ENCODE measurements around the gene TOMM70.

DNA sequence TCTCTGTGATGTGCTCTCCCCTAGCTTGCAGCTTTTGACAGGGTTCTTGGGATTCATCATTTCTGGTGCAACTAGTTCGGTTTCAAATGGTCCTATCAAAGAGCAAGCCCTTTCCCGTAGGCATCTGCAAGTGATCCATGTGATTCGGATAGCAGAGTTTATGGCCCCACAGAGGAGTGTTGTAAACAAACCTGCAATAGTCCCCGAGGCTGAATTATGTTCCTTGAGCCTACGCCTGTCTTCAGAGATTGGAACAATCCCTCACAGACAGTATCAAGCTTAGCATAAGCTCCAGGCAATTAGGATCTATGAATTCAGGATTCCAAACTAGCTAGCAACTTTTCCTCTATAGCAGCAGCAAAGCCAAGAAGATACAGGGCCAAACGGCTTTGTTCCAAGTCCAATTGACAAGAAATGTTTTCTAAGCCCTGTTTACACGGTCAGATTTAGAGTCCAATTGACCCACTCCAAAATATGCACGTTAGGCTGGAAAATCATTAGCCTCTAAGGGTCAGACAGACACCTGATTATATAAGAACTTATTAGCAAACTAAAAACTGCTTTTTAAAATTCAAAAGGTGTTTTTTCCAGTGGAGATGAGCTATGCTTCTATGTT lies 25.3 kb upstream of the TOMM70 start:
- TF ChIP-seq, protein P1, sequence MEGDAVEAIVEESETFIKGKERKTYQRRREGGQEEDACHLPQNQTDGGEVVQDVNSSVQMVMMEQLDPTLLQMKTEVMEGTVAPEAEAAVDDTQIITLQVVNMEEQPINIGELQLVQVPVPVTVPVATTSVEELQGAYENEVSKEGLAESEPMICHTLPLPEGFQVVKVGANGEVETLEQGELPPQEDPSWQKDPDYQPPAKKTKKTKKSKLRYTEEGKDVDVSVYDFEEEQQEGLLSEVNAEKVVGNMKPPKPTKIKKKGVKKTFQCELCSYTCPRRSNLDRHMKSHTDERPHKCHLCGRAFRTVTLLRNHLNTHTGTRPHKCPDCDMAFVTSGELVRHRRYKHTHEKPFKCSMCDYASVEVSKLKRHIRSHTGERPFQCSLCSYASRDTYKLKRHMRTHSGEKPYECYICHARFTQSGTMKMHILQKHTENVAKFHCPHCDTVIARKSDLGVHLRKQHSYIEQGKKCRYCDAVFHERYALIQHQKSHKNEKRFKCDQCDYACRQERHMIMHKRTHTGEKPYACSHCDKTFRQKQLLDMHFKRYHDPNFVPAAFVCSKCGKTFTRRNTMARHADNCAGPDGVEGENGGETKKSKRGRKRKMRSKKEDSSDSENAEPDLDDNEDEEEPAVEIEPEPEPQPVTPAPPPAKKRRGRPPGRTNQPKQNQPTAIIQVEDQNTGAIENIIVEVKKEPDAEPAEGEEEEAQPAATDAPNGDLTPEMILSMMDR (IDR thresholded peaks at IDR 0.05): no peak
- no peak for TF ChIP-seq POLR2A (IDR thresholded peaks at IDR 0.05)

Data from adrenal gland (tissue), 5 donors.